HepG2 (cell line): Measurements from ENCODE around the gene TOLLIP. TPM values are rescaled to one million over a fixed set of nuclear protein-coding genes. Genes with fewer than 3 reads are reported as not detected.

Experiments
- ASH2L ChIP-seq: fragments of 300-600, 200-600 bp; sonication (generic); IDR thresholded peaks from 2 replicates; pipeline ENCODE4 v1.7.0; 2017; ENCODE audit warnings: low read depth, mild to moderate bottlenecking, moderate library complexity, mixed read lengths, low read length; ENCODE audit not compliant: insufficient read length
- FOXA3 ChIP-seq: IDR thresholded peaks from 2 replicates; pipeline ENCODE4 v1.6.1; 2016; ENCODE audit warnings: missing genetic modification reagents, missing compliant biosample characterization
- HDAC2 ChIP-seq: sonication (generic); formaldehyde crosslinking; IDR thresholded peaks from 2 replicates; pipeline ENCODE4 v1.4.0; 2020; ENCODE audit warnings: missing genetic modification reagents
- MED1 ChIP-seq: sonication (generic); formaldehyde crosslinking; IDR thresholded peaks from 2 replicates; pipeline ENCODE4 v1.4.0; 2020; ENCODE audit warnings: missing genetic modification reagents
- PATZ1 ChIP-seq: sonication (generic); formaldehyde crosslinking; IDR thresholded peaks from 2 replicates; pipeline ENCODE4 v1.4.0; 2020; ENCODE audit warnings: missing genetic modification reagents
- POLR2AphosphoS5 ChIP-seq: IDR thresholded peaks from 2 replicates; pipeline ENCODE4 v1.6.1; 2012; ENCODE audit warnings: low read depth, low read length
- RELA ChIP-seq: sonication (generic); formaldehyde crosslinking; IDR thresholded peaks from 2 replicates; pipeline ENCODE4 v1.4.0; 2020; ENCODE audit warnings: missing genetic modification reagents
- RERE ChIP-seq: IDR thresholded peaks from 2 replicates; pipeline ENCODE4 v1.6.1; 2016; ENCODE audit warnings: low read depth, missing genetic modification reagents, missing compliant biosample characterization
- RFXAP ChIP-seq: sonication (generic); formaldehyde crosslinking; IDR thresholded peaks from 2 replicates; pipeline ENCODE4 v1.4.0; 2020; ENCODE audit warnings: missing genetic modification reagents, borderline replicate concordance
- TSC22D2 ChIP-seq: sonication (generic); formaldehyde crosslinking; IDR thresholded peaks from 2 replicates; pipeline ENCODE4 v1.5.1; 2020; ENCODE audit warnings: missing genetic modification reagents, mild to moderate bottlenecking, borderline replicate concordance
- ZNF136 ChIP-seq: sonication (generic); formaldehyde crosslinking; IDR thresholded peaks from 2 replicates; pipeline ENCODE4 v1.8.1; 2022; ENCODE audit warnings: low read depth, mild to moderate bottlenecking, moderate library complexity, missing genetic modification reagents
- ZNF280B ChIP-seq: sonication (generic); formaldehyde crosslinking; IDR thresholded peaks from 2 replicates; pipeline ENCODE4 v1.5.0; 2020; ENCODE audit warnings: missing genetic modification reagents, mild to moderate bottlenecking, borderline replicate concordance
- ZNF30 ChIP-seq: sonication (generic); formaldehyde crosslinking; IDR thresholded peaks from 2 replicates; pipeline ENCODE4 v1.5.0; 2020; ENCODE audit warnings: mild to moderate bottlenecking, missing genetic modification reagents
- ZNF782 ChIP-seq: sonication (generic); formaldehyde crosslinking; IDR thresholded peaks from 2 replicates; pipeline ENCODE4 v1.4.0; 2020; ENCODE audit warnings: missing genetic modification reagents, mild to moderate bottlenecking, borderline replicate concordance
- polyA plus RNA-seq, 8 experiments: library from polyadenylated mRNA; depleted of rRNA in 3 of 8; stranded (reverse) in 7 of 8; unstranded in 1 of 8; fragments of >200 nt; fragmentation: Illumina TruSeq in 4 of 8; extraction: Trizol in 4 of 8; gene quantifications; 2 replicates each; pipeline versions ENCODE4 v1.2.1 to v1.2.3, GENCODE V29; 2011 to 2016; ENCODE audit warnings: low read depth in 4 of 8, missing spikeins in 1 of 8, mixed read lengths in 1 of 8; ENCODE audit not compliant: insufficient read depth in 1 of 8
- total RNA-seq, 5 experiments: library from RNA; depleted of rRNA; stranded (reverse); fragments of >200 nt; fragmentation: Illumina TruSeq; extraction: Trizol; gene quantifications; 2 replicates each; pipeline ENCODE4 v1.2.3, GENCODE V29; 2016; ENCODE audit warnings: low read depth in 1 of 5
- TF ChIP-seq, protein P1 (sequence below): sonication (generic); formaldehyde crosslinking; IDR thresholded peaks from 2 replicates; pipeline ENCODE4 v1.5.1; 2020; ENCODE audit warnings: mild to moderate bottlenecking, missing genetic modification reagents, borderline replicate concordance
- TF ChIP-seq, protein P2 (sequence below): sonication (generic); formaldehyde crosslinking; IDR thresholded peaks from 2 replicates; pipeline ENCODE4 v1.8.1; 2023; ENCODE audit warnings: mild to moderate bottlenecking, missing genetic modification reagents

Gene TOLLIP
- total and polyA plus RNA-seq, 2 of the 13 experiments (the other 11 are each of a cell fraction or from before 2014, with no cell fraction given) = 25.9 to 47.5 TPM

DNA sequence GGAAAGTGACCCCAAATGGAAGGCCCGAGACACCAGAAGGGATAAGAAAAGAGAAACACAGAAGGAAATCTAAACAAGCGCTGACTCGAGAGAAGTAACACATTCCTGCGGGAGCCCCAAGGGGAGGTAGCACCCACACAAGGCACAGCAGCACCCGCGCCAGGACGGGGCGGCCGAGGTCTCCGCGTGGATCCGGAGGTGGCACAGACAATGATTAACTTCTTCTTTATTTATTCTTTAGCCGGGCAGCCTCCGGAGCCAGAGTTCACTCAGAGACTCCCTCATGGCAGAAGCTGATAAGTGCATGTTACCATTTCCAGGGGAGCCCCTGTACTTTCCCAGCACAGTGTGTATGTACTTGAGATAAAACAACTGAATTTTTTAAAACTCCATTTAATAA, 5.1 kb downstream of the TOLLIP start (continued):
- peak; percentile 60; the same call in 1 of the 2 replicates for TF ChIP-seq PATZ1 (CRISPR knock-in tag)
- TF ChIP-seq POLR2AphosphoS5 = peak; percentile 94
- TF ChIP-seq ZNF30 = no peak
- TF ChIP-seq, protein P1, sequence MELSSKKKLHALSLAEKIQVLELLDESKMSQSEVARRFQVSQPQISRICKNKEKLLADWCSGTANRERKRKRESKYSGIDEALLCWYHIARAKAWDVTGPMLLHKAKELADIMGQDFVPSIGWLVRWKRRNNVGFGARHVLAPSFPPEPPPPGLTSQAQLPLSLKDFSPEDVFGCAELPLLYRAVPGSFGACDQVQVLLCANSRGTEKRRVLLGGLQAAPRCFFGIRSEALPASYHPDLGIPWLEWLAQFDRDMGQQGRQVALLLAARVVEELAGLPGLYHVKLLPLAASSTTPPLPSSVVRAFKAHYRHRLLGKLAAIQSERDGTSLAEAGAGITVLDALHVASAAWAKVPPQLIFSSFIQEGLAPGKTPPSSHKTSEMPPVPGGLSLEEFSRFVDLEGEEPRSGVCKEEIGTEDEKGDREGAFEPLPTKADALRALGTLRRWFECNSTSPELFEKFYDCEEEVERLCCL (CRISPR knock-in tag) = no peak
- peak; percentile 59 for TF ChIP-seq FOXA3
- no peak for TF ChIP-seq ZNF280B (CRISPR knock-in tag)
- TF ChIP-seq HDAC2 = peak; percentile 68
- no peak for TF ChIP-seq RERE (CRISPR knock-in tag)
- no peak; the same call in 1 of the 2 replicates for TF ChIP-seq RFXAP
- peak; percentile 35 for TF ChIP-seq ASH2L
- peak; percentile 69; the same call in 1 of the 2 replicates for TF ChIP-seq MED1 (CRISPR knock-in tag)
- TF ChIP-seq ZNF782 = no peak
- TF ChIP-seq TSC22D2 (CRISPR knock-in tag) = 0 out of 2 replicates have a peak, but pooled peaks have one; percentile 58
- TF ChIP-seq, protein P2, sequence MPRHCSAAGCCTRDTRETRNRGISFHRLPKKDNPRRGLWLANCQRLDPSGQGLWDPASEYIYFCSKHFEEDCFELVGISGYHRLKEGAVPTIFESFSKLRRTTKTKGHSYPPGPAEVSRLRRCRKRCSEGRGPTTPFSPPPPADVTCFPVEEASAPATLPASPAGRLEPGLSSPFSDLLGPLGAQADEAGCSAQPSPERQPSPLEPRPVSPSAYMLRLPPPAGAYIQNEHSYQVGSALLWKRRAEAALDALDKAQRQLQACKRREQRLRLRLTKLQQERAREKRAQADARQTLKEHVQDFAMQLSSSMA = no peak
- TF ChIP-seq RELA (CRISPR knock-in tag) = 0 out of 2 replicates have a peak, but pooled peaks have one; percentile 22
- TF ChIP-seq ZNF136 (CRISPR knock-in tag) = 0 out of 2 replicates have a peak, but pooled peaks have one; percentile 72
